HCT116 (cell line): ENCODE measurements around the gene ZNG1F. TPM values are rescaled to one million over a fixed set of nuclear protein-coding genes. Genes with fewer than 3 reads are reported as not detected.
"Not testable (repeated sequence)": the region's sequence is repeated elsewhere in the genome, so short reads cannot be mapped to it uniquely, and the experiment has no call there.

ENCODE experiments used
- ATAC-seq: fragments of 200-7000 bp; cut with Tn5 transposase; 2 replicates; pipeline ENCODE4 v1.9.1; 2020; ENCODE audit warnings: mild to moderate bottlenecking, moderate library complexity
- BruUV-seq: library from RNA; stranded (reverse); fragments of 400-500 nt; replicated peaks from 2 replicates; lab custom pipeline; 2021; lab: Mats Ljungman, UMichigan
- CTCF ChIA-PET: fragments of 300-600 bp; sonication (Branson Sonifier 250); formaldehyde crosslinking; loops from one replicate; lab custom pipeline; 2021; ENCODE audit warnings: antibody characterized with exemption; lab: Charles Lee
- POLR2A ChIA-PET: fragments of 300-600, 350-600 bp; sonication (Branson Sonifier 250); formaldehyde crosslinking; loops from one replicate; lab custom pipeline; 2021; ENCODE audit warnings: antibody characterized with exemption; lab: Charles Lee
- RAD21 ChIA-PET, 2 experiments: fragments of 300-600 bp; sonication (Branson Sonifier 250); formaldehyde crosslinking; loops; one replicate each; lab custom pipeline; 2023; ENCODE audit warnings: low total read pairs in 2 of 2; ENCODE audit not compliant: uncharacterized antibody in 2 of 2, unreplicated experiment in 2 of 2, low non-redundant PET in 1 of 2; lab: Charles Lee
- DNase-seq: peaks from one replicate; pipeline ENCODE4 v3.0.0-alpha.2; 2010; ENCODE audit warnings: low read depth, low spot score
- H2AFZ ChIP-seq: fragments of 200-600 bp; shearing (Covaris generic), sonication (generic); 2 replicates; pipeline ENCODE4 v1.6.1; 2017; ENCODE audit warnings: low read depth, mixed run types, mixed read lengths, antibody characterized with exemption, low read length; ENCODE audit not compliant: poor library complexity, severe bottlenecking
- H3K27ac ChIP-seq: 2 replicates; pipeline ENCODE4 v1.5.1; 2012; ENCODE audit warnings: low read depth, low read length
- H3K27me3 ChIP-seq: fragments of 200-600 bp; sonication (generic); 2 replicates; pipeline ENCODE4 v1.6.1; 2016; ENCODE audit warnings: mixed run types, low read length, mixed read lengths; ENCODE audit not compliant: insufficient read depth
- H3K36me3 ChIP-seq, 2 experiments: fragments of 200-500 bp in 1 of 2; fragments of 200-600 bp in 1 of 2; sonication (Bioruptor generic) in 1 of 2; sonication (generic) in 1 of 2; 2 replicates each; pipeline versions ENCODE4 v1.5.1 to v1.6.1; 2014 to 2016; ENCODE audit warnings: low read length in 2 of 2, inconsistent platforms in 1 of 2, mixed read lengths in 1 of 2, mixed run types in 1 of 2; ENCODE audit not compliant: insufficient read depth in 2 of 2, control insufficient read depth in 1 of 2
- H3K4me1 ChIP-seq, 2 experiments: fragments of 200-600 bp in 1 of 2; sonication (generic) in 1 of 2; 2 replicates each; pipeline versions ENCODE4 v1.5.1 to v1.6.1; 2012 to 2017; ENCODE audit warnings: low read length in 2 of 2, inconsistent platforms in 1 of 2, mild to moderate bottlenecking in 1 of 2, mixed read lengths in 1 of 2, mixed run types in 1 of 2, moderate library complexity in 1 of 2; ENCODE audit not compliant: insufficient read depth in 2 of 2, control insufficient read depth in 1 of 2
- H3K4me2 ChIP-seq: fragments of 200-600 bp; sonication (generic); 2 replicates; pipeline ENCODE4 v1.6.1; 2017; ENCODE audit warnings: mixed run types, low read length, mixed read lengths
- H3K4me3 ChIP-seq, 2 experiments: fragments of 200-600 bp in 1 of 2; sonication (generic) in 1 of 2; replicated peaks in 1 of 2; 2 replicates each; pipeline ENCODE4 v1.5.1; 2011 to 2016; ENCODE audit warnings: low read length in 2 of 2, control low read depth in 1 of 2, low read depth in 1 of 2, mild to moderate bottlenecking in 1 of 2, mixed read lengths in 1 of 2, mixed run types in 1 of 2
- H3K79me2 ChIP-seq: fragments of 200-600 bp; sonication (generic); 2 replicates; pipeline ENCODE4 v1.6.1; 2017; ENCODE audit warnings: mild to moderate bottlenecking, mixed run types, low read length, moderate library complexity, mixed read lengths; ENCODE audit not compliant: insufficient read depth
- H3K9ac ChIP-seq: fragments of 200-600 bp; sonication (generic); 2 replicates; pipeline ENCODE4 v1.6.1; 2016; ENCODE audit warnings: low read length, mixed read lengths
- H3K9me2 ChIP-seq: fragments of 200-600 bp; sonication (generic), shearing (Covaris generic); 2 replicates; pipeline ENCODE4 v1.6.1; 2017; ENCODE audit warnings: mixed run types, mild to moderate bottlenecking, moderate library complexity; ENCODE audit not compliant: insufficient read depth
- H3K9me3 ChIP-seq, 2 experiments: fragments of 200-500 bp in 1 of 2; fragments of 200-600 bp in 1 of 2; sonication (Bioruptor generic) in 1 of 2; sonication (generic) in 1 of 2; 2 replicates each; pipeline ENCODE4 v1.6.1; 2014 to 2017; ENCODE audit warnings: low read length in 2 of 2, mixed read lengths in 2 of 2, inconsistent platforms in 1 of 2, low read depth in 1 of 2, mild to moderate bottlenecking in 1 of 2, mixed run types in 1 of 2, moderate library complexity in 1 of 2; ENCODE audit not compliant: control insufficient read depth in 1 of 2, insufficient read depth in 1 of 2
- H4K20me1 ChIP-seq: fragments of 200-600 bp; sonication (generic), shearing (Covaris generic); 2 replicates; pipeline ENCODE4 v1.6.1; 2017; ENCODE audit warnings: mixed run types, mild to moderate bottlenecking, moderate library complexity; ENCODE audit not compliant: insufficient read depth
- intact Hi-C: fragments of 100-400 bp; cut with micrococcal nuclease; formaldehyde crosslinking; loops from 2 replicates; pipeline ENCODE4 v1.10.0; 2022
- total RNA-seq: library from RNA; stranded (reverse); gene quantifications from one replicate; pipeline ENCODE4 v1.2.1, GENCODE V29; 2021; ENCODE audit not compliant: unreplicated experiment

ZNG1F gene
- total RNA-seq, 1 experiment from 2014 or later = 17.1 TPM

GRCh38 chr9:41087157-41087780 lies 101.8 kb downstream of the ZNG1F start:
- H2AFZ ChIP-seq, H3K9me3 ChIP-seq: not testable (repeated sequence)

DNA sequence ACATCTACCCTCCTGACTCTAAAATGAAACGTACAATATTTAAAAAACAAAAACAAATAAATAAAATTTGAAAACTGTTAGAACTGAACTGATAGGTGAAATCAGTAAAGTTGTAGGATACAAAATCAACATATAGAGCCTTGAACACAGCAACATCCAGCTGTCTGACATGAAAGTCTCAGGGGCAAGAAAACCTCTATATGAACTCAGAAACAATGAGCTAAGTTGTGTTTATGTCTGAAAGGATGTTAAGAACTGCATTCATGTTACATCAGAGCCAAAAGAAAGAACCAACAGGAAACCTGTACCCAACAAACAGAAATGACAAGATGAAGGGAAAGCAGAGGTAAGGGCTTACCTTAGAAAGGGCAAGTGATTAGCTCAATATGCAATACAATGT lies 102.4 kb downstream of the ZNG1F start:
- H3K4me3 ChIP-seq, H3K9me2 ChIP-seq, H2AFZ ChIP-seq, RAD21 ChIA-PET, H3K27me3 ChIP-seq, POLR2A ChIA-PET, H3K79me2 ChIP-seq, ATAC-seq, DNase-seq, H3K27ac ChIP-seq, CTCF ChIA-PET, intact Hi-C loops, H3K9ac ChIP-seq, BruUV-seq, H4K20me1 ChIP-seq, H3K36me3 ChIP-seq, H3K4me1 ChIP-seq, H3K9me3 ChIP-seq, H3K4me2 ChIP-seq: not testable (repeated sequence)

More at GRCh38 chr9:41087157-41087780, 101.8 kb downstream of the ZNG1F start:
- H3K79me2 ChIP-seq, POLR2A ChIA-PET, intact Hi-C loops, CTCF ChIA-PET, H3K27me3 ChIP-seq, H3K36me3 ChIP-seq, ATAC-seq, DNase-seq, H3K4me3 ChIP-seq, BruUV-seq, RAD21 ChIA-PET, H3K9me2 ChIP-seq, H4K20me1 ChIP-seq, H3K27ac ChIP-seq, H3K4me1 ChIP-seq, H3K4me2 ChIP-seq, H3K9ac ChIP-seq: not testable (repeated sequence)

GRCh38 chr9:41086215-41086614 lies 102.9 kb downstream of the ZNG1F start:
- BruUV-seq, CTCF ChIA-PET, POLR2A ChIA-PET: not testable (repeated sequence)

DNA sequence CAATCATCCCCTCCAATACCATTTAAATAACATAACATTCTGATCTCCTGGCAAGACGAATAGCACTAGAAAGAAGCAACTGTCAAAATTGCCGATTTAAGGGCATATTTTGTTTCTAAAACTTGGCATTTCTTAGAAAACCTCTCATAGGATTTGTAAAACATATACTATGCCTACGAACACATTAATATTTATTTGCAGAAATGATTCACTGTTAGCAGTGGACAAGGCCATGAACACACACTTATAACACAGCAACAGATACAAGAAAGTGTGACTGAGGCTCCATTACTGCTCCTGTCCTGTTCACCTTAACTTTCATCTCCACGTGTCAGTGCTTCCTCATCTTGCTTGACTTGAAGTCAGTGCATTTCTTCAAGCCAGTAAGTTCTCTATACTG lies 106.8 kb downstream of the ZNG1F start:
- H3K4me3 ChIP-seq, intact Hi-C loops, H3K27ac ChIP-seq, H3K9me3 ChIP-seq, H3K36me3 ChIP-seq, POLR2A ChIA-PET, H3K4me1 ChIP-seq, H3K9ac ChIP-seq, BruUV-seq, H3K79me2 ChIP-seq, H4K20me1 ChIP-seq, DNase-seq, H2AFZ ChIP-seq, RAD21 ChIA-PET, CTCF ChIA-PET, H3K4me2 ChIP-seq, H3K9me2 ChIP-seq, H3K27me3 ChIP-seq, ATAC-seq: not testable (repeated sequence)

More at GRCh38 chr9:41086215-41086614, 102.9 kb downstream of the ZNG1F start:
- H3K27ac ChIP-seq, H3K4me1 ChIP-seq, H3K4me2 ChIP-seq, H3K9me2 ChIP-seq, DNase-seq, H3K79me2 ChIP-seq, intact Hi-C loops, RAD21 ChIA-PET, H2AFZ ChIP-seq, ATAC-seq, H3K27me3 ChIP-seq, H3K9ac ChIP-seq, H3K4me3 ChIP-seq, H3K9me3 ChIP-seq, H3K36me3 ChIP-seq, H4K20me1 ChIP-seq: not testable (repeated sequence)
